ENCODE data around the gene ERC2.

The ERC2 gene

GRCh38 chr3:56145410-56145809, 322.9 kb downstream of the ERC2 start (continued):
- TF ChIP-seq ZBTB48 (tag by site-specific recombination; IDR thresholded peaks at IDR 0.05), result no peak
- no peak for TF ChIP-seq INSM2 (tag by site-specific recombination; IDR thresholded peaks at IDR 0.05)
- no peak for TF ChIP-seq ZNF555 (tag by site-specific recombination; conservative IDR thresholded peaks at IDR 0.05)
- no peak for TF ChIP-seq ZNF114 (tag by site-specific recombination; IDR thresholded peaks at IDR 0.05)
- no peak for TF ChIP-seq ZNF280C (tag by site-specific recombination; IDR thresholded peaks at IDR 0.05)
- TF ChIP-seq ZNF248 (tag by site-specific recombination; IDR thresholded peaks at IDR 0.05), result no peak
- no peak for TF ChIP-seq ZNF10 (tag by site-specific recombination; IDR thresholded peaks at IDR 0.05)
- no peak for TF ChIP-seq ZNF830 (tag by site-specific recombination; IDR thresholded peaks at IDR 0.05; ENCODE audit: low read depth)
- TF ChIP-seq ZNF132 (tag by site-specific recombination; IDR thresholded peaks at IDR 0.05; ENCODE audit: borderline replicate concordance), result no peak
- no peak for TF ChIP-seq REPIN1 (tag by site-specific recombination; IDR thresholded peaks at IDR 0.05; ENCODE audit: low read depth)

- TF ChIP-seq ZNF707 (tag by site-specific recombination; IDR thresholded peaks at IDR 0.05), result no peak
- TF ChIP-seq ZNF596 (tag by site-specific recombination; IDR thresholded peaks at IDR 0.05), result no peak
- no peak for TF ChIP-seq ZNF423 (tag by site-specific recombination; IDR thresholded peaks at IDR 0.05)
- no peak for TF ChIP-seq ZNF112 (tag by site-specific recombination; IDR thresholded peaks at IDR 0.05)
- TF ChIP-seq ZNF449 (tag by site-specific recombination; IDR thresholded peaks at IDR 0.05), result no peak
- TF ChIP-seq SCRT2 (tag by site-specific recombination; IDR thresholded peaks at IDR 0.05), result no peak
- TF ChIP-seq ZNF561 (tag by site-specific recombination; IDR thresholded peaks at IDR 0.05; ENCODE audit: borderline replicate concordance), result no peak
- TF ChIP-seq ZNF560 (tag by site-specific recombination; IDR thresholded peaks at IDR 0.05; ENCODE audit: borderline replicate concordance), result no peak
- TF ChIP-seq TRIM28 (IDR thresholded peaks at IDR 0.05; ENCODE audit: borderline replicate concordance, low read length), result no peak
- no peak for TF ChIP-seq ZNF148 (tag by site-specific recombination; IDR thresholded peaks at IDR 0.05; ENCODE audit: borderline replicate concordance)
- ChIA-PET POLR2A (no interaction called here), CTCF (no interaction called here)
- no peaks in the 10 kb centered on the region for H3K36me3 ChIP-seq (ENCODE audit: control insufficient read depth in 2 of 2, insufficient read depth in 1 of 2, low read length in 2 of 2)
- H3K4me3 ChIP-seq (ENCODE audit: low read depth, low read length), result no peak overlapping the region
- no peaks in the 10 kb centered on the region for H3K4me1 ChIP-seq (ENCODE audit: control insufficient read depth, insufficient read depth, low read length)
- no peak overlapping the region for H3K27ac ChIP-seq (ENCODE audit: extremely low read depth, low read depth, low read length)
- H3K9me3 ChIP-seq (ENCODE audit: control insufficient read depth, insufficient read depth, low read depth, low read length), result no peaks in the 10 kb centered on the region
Measured at GRCh38 chr3:56144805-56145204, 323.5 kb downstream of the ERC2 start.

Measured in HEK293 (cell line).